DND-41 (cell line): ENCODE data around the gene CFAP45.
"Not testable (repeated sequence)": the region's sequence is repeated elsewhere in the genome, so short reads cannot be mapped to it uniquely, and the experiment has no call there.

Experiments
- ATAC-seq: fragments of 200-7000 bp; cut with Tn5 transposase; 3 replicates; pipeline ENCODE4 v1.9.1; 2021; ENCODE audit warnings: low read depth; ENCODE audit not compliant: insufficient read depth
- DNase-seq: peaks from one replicate; pipeline ENCODE4 v3.0.0-alpha.2; 2020
- H2AFZ ChIP-seq: 2 replicates; pipeline ENCODE4 v1.6.0; 2012; ENCODE audit warnings: low read depth, low read length
- H3K27ac ChIP-seq: 2 replicates; pipeline ENCODE4 v1.5.1; 2012; ENCODE audit warnings: low read length, inconsistent platforms
- H3K27me3 ChIP-seq: fragments of 200-600 bp; sonication (generic); 2 replicates; pipeline ENCODE4 v1.6.0; 2012; ENCODE audit warnings: low read length, mild to moderate bottlenecking, inconsistent platforms; ENCODE audit not compliant: insufficient read depth, poor library complexity
- H3K36me3 ChIP-seq: 2 replicates; pipeline ENCODE4 v1.5.1; 2012; ENCODE audit warnings: low read length, inconsistent platforms; ENCODE audit not compliant: insufficient read depth
- H3K4me1 ChIP-seq: 2 replicates; pipeline ENCODE4 v1.5.1; 2012; ENCODE audit warnings: mild to moderate bottlenecking, low read length; ENCODE audit not compliant: insufficient read depth
- H3K4me2 ChIP-seq: 2 replicates; pipeline ENCODE4 v1.6.0; 2012; ENCODE audit warnings: mild to moderate bottlenecking, moderate library complexity, low read length, inconsistent platforms; ENCODE audit not compliant: insufficient read depth
- H3K4me3 ChIP-seq, 2 experiments: fragments of 200-600 bp in 1 of 2; shearing (Covaris generic) in 1 of 2; 2 replicates each; pipeline ENCODE4 v1.5.1; 2012 to 2016; ENCODE audit warnings: inconsistent platforms in 2 of 2, low read length in 2 of 2, mild to moderate bottlenecking in 2 of 2, low read depth in 1 of 2, moderate library complexity in 1 of 2
- H3K79me2 ChIP-seq: 2 replicates; pipeline ENCODE4 v1.6.0; 2012; ENCODE audit warnings: low read length, inconsistent platforms; ENCODE audit not compliant: insufficient read depth
- H3K9ac ChIP-seq: 2 replicates; pipeline ENCODE4 v1.6.0; 2012; ENCODE audit warnings: low read depth, mild to moderate bottlenecking, inconsistent platforms, low read length, moderate library complexity
- H3K9me3 ChIP-seq: 2 replicates; pipeline ENCODE4 v1.5.1; 2012; ENCODE audit warnings: low read length, moderate library complexity, mild to moderate bottlenecking, inconsistent platforms; ENCODE audit not compliant: insufficient read depth, severe bottlenecking
- H4K20me1 ChIP-seq: 2 replicates; pipeline ENCODE4 v1.6.0; 2012; ENCODE audit warnings: low read length; ENCODE audit not compliant: insufficient read depth
- CTCF ChIP-seq: IDR thresholded peaks from 2 replicates; pipeline ENCODE4 v1.5.1; 2012; ENCODE audit warnings: borderline replicate concordance, low read length, moderate library complexity, mild to moderate bottlenecking; ENCODE audit not compliant: poor library complexity, severe bottlenecking; ENCODE audit errors: extremely low read depth
- EZH2 ChIP-seq: IDR thresholded peaks from 3 replicates; pipeline ENCODE4 v1.6.1; 2012; ENCODE audit warnings: borderline replicate concordance, low read depth, mild to moderate bottlenecking, moderate library complexity, low read length, inconsistent platforms; ENCODE audit not compliant: severe bottlenecking

Gene CFAP45

GRCh38 chr1:159908031-159908940 lies 8.3 kb upstream of the CFAP45 start:
- Histone ChIP-seq H3K4me2 (no peak overlapping the region), H3K36me3 (no peaks in the 10 kb centered on the region), H2AFZ (no peak overlapping the region), H3K79me2 (no peaks in the 10 kb centered on the region), H3K9ac (no peak overlapping the region), H3K4me3 (no peak overlapping the region), H3K27ac (no peak overlapping the region), H3K27me3 (no peaks in the 10 kb centered on the region), H3K4me1 (peaks cover 17% of the 10 kb centered on the region), H3K9me3 (no peaks in the 10 kb centered on the region), H4K20me1 (no peaks in the 10 kb centered on the region)
- ATAC-seq (no peak), DNase-seq (no peak)
- no peak for TF ChIP-seq CTCF
- TF ChIP-seq EZH2, result no peak

GRCh38 chr1:159906960-159907359 lies 7.0 kb upstream of the CFAP45 start:
- no peak overlapping the region for H3K4me3 ChIP-seq
- H3K27ac ChIP-seq, result no peak overlapping the region
- DNase-seq, result no peak
- no peaks in the 10 kb centered on the region for H3K79me2 ChIP-seq
- H3K4me1 ChIP-seq, result peaks cover 17% of the 10 kb centered on the region
- no peaks in the 10 kb centered on the region for H3K36me3 ChIP-seq
- H3K9me3 ChIP-seq, result no peaks in the 10 kb centered on the region
- no peak overlapping the region for H2AFZ ChIP-seq
- no peaks in the 10 kb centered on the region for H3K27me3 ChIP-seq
- no peak overlapping the region for H3K4me2 ChIP-seq
- H3K9ac ChIP-seq, result no peak overlapping the region
- H4K20me1 ChIP-seq, result no peaks in the 10 kb centered on the region
- no peak for TF ChIP-seq CTCF
- no peak for TF ChIP-seq EZH2
- no peak for ATAC-seq

GRCh38 chr1:159904036-159904435 lies 4.1 kb upstream of the CFAP45 start:
- H4K20me1 ChIP-seq, H3K79me2 ChIP-seq, H3K4me3 ChIP-seq, H3K9me3 ChIP-seq, DNase-seq, H3K27me3 ChIP-seq, H3K9ac ChIP-seq, H2AFZ ChIP-seq, H3K27ac ChIP-seq, ATAC-seq, H3K4me2 ChIP-seq, H3K36me3 ChIP-seq, H3K4me1 ChIP-seq: not testable (repeated sequence)

GRCh38 chr1:159902541-159902940 lies 2.6 kb upstream of the CFAP45 start:
- Histone ChIP-seq H3K4me1 (no peaks in the 10 kb centered on the region), H2AFZ (no peak overlapping the region), H3K27ac (no peak overlapping the region), H3K9me3 (no peaks in the 10 kb centered on the region), H3K36me3 (no peaks in the 10 kb centered on the region), H3K9ac (no peak overlapping the region), H3K4me3 (no peak overlapping the region), H4K20me1 (no peaks in the 10 kb centered on the region), H3K27me3 (no peaks in the 10 kb centered on the region), H3K79me2 (no peaks in the 10 kb centered on the region), H3K4me2 (no peak overlapping the region)
- ATAC-seq (no peak), DNase-seq (no peak)
- no peak for TF ChIP-seq EZH2
- no peak for TF ChIP-seq CTCF
